DND-41 (cell line): Measurements from ENCODE around the gene TKT.

ENCODE experiments used
- ATAC-seq: fragments of 200-7000 bp; cut with Tn5 transposase; 3 replicates; pipeline ENCODE4 v1.9.1; 2021; ENCODE audit warnings: low read depth; ENCODE audit not compliant: insufficient read depth
- DNase-seq: peaks from one replicate; pipeline ENCODE4 v3.0.0-alpha.2; 2020
- H2AFZ ChIP-seq: 2 replicates; pipeline ENCODE4 v1.6.0; 2012; ENCODE audit warnings: low read depth, low read length
- H3K27ac ChIP-seq: 2 replicates; pipeline ENCODE4 v1.5.1; 2012; ENCODE audit warnings: low read length, inconsistent platforms
- H3K27me3 ChIP-seq: fragments of 200-600 bp; sonication (generic); 2 replicates; pipeline ENCODE4 v1.6.0; 2012; ENCODE audit warnings: low read length, mild to moderate bottlenecking, inconsistent platforms; ENCODE audit not compliant: insufficient read depth, poor library complexity
- H3K36me3 ChIP-seq: 2 replicates; pipeline ENCODE4 v1.5.1; 2012; ENCODE audit warnings: low read length, inconsistent platforms; ENCODE audit not compliant: insufficient read depth
- H3K4me1 ChIP-seq: 2 replicates; pipeline ENCODE4 v1.5.1; 2012; ENCODE audit warnings: mild to moderate bottlenecking, low read length; ENCODE audit not compliant: insufficient read depth
- H3K4me2 ChIP-seq: 2 replicates; pipeline ENCODE4 v1.6.0; 2012; ENCODE audit warnings: mild to moderate bottlenecking, moderate library complexity, low read length, inconsistent platforms; ENCODE audit not compliant: insufficient read depth
- H3K4me3 ChIP-seq, 2 experiments: fragments of 200-600 bp in 1 of 2; shearing (Covaris generic) in 1 of 2; 2 replicates each; pipeline ENCODE4 v1.5.1; 2012 to 2016; ENCODE audit warnings: inconsistent platforms in 2 of 2, low read length in 2 of 2, mild to moderate bottlenecking in 2 of 2, low read depth in 1 of 2, moderate library complexity in 1 of 2
- H3K79me2 ChIP-seq: 2 replicates; pipeline ENCODE4 v1.6.0; 2012; ENCODE audit warnings: low read length, inconsistent platforms; ENCODE audit not compliant: insufficient read depth
- H3K9ac ChIP-seq: 2 replicates; pipeline ENCODE4 v1.6.0; 2012; ENCODE audit warnings: low read depth, mild to moderate bottlenecking, inconsistent platforms, low read length, moderate library complexity
- H3K9me3 ChIP-seq: 2 replicates; pipeline ENCODE4 v1.5.1; 2012; ENCODE audit warnings: low read length, moderate library complexity, mild to moderate bottlenecking, inconsistent platforms; ENCODE audit not compliant: insufficient read depth, severe bottlenecking
- H4K20me1 ChIP-seq: 2 replicates; pipeline ENCODE4 v1.6.0; 2012; ENCODE audit warnings: low read length; ENCODE audit not compliant: insufficient read depth
- CTCF ChIP-seq: IDR thresholded peaks from 2 replicates; pipeline ENCODE4 v1.5.1; 2012; ENCODE audit warnings: borderline replicate concordance, low read length, moderate library complexity, mild to moderate bottlenecking; ENCODE audit not compliant: poor library complexity, severe bottlenecking; ENCODE audit errors: extremely low read depth
- EZH2 ChIP-seq: IDR thresholded peaks from 3 replicates; pipeline ENCODE4 v1.6.1; 2012; ENCODE audit warnings: borderline replicate concordance, low read depth, mild to moderate bottlenecking, moderate library complexity, low read length, inconsistent platforms; ENCODE audit not compliant: severe bottlenecking

TKT gene

DNA sequence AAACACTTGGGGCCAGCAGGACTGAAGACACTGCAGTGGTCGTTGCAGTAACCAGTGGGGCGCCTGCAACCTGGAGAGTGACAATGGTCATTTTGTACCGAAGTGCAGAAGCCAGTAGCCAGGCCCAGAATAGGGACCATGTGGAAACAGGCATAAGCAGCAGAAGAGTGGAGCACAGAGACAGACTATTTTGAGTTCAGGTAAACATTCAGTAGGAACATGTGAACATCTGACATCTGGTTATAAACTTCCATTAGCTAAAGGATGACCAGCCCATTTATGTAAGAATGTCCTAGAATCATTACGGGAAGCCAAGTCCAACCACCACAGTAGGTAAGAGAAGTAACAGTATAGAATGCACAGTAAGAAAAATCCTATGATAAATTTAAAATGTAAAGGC is 32.4 kb upstream of the TKT start:
- DNase-seq (no peak), ATAC-seq (no peak)
- Histone ChIP-seq H4K20me1 (no peaks in the 10 kb centered on the region), H3K9me3 (no peaks in the 10 kb centered on the region), H3K27me3 (no peaks in the 10 kb centered on the region), H2AFZ (no peak overlapping the region), H3K9ac (no peak overlapping the region), H3K4me1 (no peaks in the 10 kb centered on the region), H3K4me3 (no peak overlapping the region), H3K79me2 (no peaks in the 10 kb centered on the region), H3K36me3 (peaks cover 64% of the 10 kb centered on the region), H3K4me2 (no peak overlapping the region), H3K27ac (no peak overlapping the region)
- TF ChIP-seq EZH2: no peak

DNA sequence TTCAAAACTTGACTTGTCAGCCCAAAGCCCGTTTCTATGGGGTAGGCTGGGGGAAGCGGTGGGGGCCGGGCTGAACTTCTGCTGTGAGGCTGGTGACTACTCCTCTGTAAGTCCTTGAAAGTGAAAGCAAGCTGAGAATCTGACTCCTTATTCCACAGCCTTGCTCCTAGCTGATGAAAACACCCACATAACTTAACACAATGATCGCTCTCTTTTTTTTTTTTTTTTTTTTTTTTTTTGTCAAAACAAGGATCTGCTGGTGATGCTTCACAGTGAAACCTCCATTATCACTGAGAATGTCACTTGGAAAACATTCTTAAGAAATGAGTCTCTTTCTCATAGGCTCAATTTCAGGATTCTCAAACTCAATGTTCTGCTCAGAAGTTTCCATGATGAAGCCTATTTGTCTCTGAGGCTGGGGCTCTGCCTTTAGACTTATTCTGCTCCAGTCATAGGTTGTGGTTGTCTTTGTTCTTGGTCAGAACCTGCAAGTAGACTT is 31.4 kb upstream of the TKT start:
- Histone ChIP-seq H3K27me3 (no peaks in the 10 kb centered on the region), H3K27ac (no peak overlapping the region), H3K9me3 (no peaks in the 10 kb centered on the region), H4K20me1 (no peaks in the 10 kb centered on the region), H3K4me1 (no peaks in the 10 kb centered on the region), H2AFZ (no peak overlapping the region), H3K36me3 (peaks cover 61% of the 10 kb centered on the region), H3K4me2 (no peak overlapping the region), H3K79me2 (no peaks in the 10 kb centered on the region), H3K9ac (no peak overlapping the region), H3K4me3 (no peak overlapping the region)
- peak; percentile 61; the same call in 2 of the 3 replicates for ATAC-seq
- no peak for DNase-seq
- TF ChIP-seq EZH2: no peak
- no peak for TF ChIP-seq CTCF

DNA sequence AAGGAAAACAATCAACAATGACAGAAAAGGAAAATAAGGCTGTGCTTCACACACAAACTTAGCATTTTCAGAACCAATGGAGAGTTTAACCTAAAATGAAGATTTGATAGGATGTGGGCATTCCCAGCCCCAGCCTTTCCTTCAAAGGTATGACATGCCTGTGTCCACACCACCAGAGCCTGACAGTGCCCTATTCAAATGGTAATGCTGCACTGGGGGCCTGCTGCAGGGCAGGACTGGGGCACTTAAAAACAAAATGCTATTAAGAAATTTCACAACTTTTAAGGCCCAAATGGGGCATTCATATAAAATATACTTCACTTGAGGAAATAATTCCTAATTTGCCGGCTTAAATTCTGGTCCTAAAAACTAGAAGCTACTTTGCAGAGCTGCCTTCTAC is 30.9 kb upstream of the TKT start:
- Histone ChIP-seq H2AFZ (no peak overlapping the region), H4K20me1 (no peaks in the 10 kb centered on the region), H3K9ac (no peak overlapping the region), H3K9me3 (no peaks in the 10 kb centered on the region), H3K4me1 (no peaks in the 10 kb centered on the region), H3K27ac (no peak overlapping the region), H3K27me3 (no peaks in the 10 kb centered on the region), H3K4me3 (no peak overlapping the region), H3K4me2 (no peak overlapping the region), H3K79me2 (no peaks in the 10 kb centered on the region), H3K36me3 (peaks cover 56% of the 10 kb centered on the region)
- no peak for DNase-seq
- no peak for ATAC-seq
- TF ChIP-seq CTCF (no peak), EZH2 (no peak)

DNA sequence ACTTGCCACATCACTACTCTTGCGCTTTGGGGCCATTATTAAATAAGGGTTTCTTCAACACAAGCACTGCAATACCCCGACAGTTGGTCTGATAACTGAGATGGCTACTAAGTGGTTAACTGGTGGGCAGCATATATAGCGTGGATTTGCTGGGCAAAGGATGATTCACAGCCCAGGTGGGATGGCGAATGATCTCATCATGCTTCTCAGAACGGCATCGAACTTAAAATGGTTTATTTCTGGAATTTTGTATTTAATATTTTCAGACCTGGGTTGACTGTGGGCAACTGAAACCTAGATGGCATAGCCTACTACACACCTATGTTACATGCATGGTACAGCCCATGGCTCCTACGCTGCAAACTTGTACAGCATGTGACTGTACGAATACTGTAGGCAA is 26.8 kb upstream of the TKT start:
- TF ChIP-seq CTCF: no peak
- Histone ChIP-seq H3K79me2 (no peaks in the 10 kb centered on the region), H3K9ac (no peak overlapping the region), H3K9me3 (no peaks in the 10 kb centered on the region), H3K36me3 (peaks cover 38% of the 10 kb centered on the region), H3K4me1 (no peaks in the 10 kb centered on the region), H4K20me1 (no peaks in the 10 kb centered on the region), H3K27me3 (no peaks in the 10 kb centered on the region), H3K4me2 (no peak overlapping the region), H3K27ac (no peak overlapping the region), H3K4me3 (no peak overlapping the region), H2AFZ (no peak overlapping the region)
- ATAC-seq: no peak
- DNase-seq: no peak
